PC-3 (cell line): ENCODE data around the gene CAB39L. TPM values are rescaled to one million over a fixed set of nuclear protein-coding genes. Genes with fewer than 3 reads are reported as not detected.

ENCODE experiments used
- ATAC-seq: fragments of 200-7000 bp; cut with Tn5 transposase; 2 replicates; pipeline ENCODE4 v1.9.1; 2020; ENCODE audit warnings: mild to moderate bottlenecking, moderate library complexity
- BruUV-seq: library from RNA; stranded (reverse); fragments of 400-500 nt; replicated peaks from 2 replicates; lab custom pipeline; 2021; lab: Mats Ljungman, UMichigan
- CTCF ChIA-PET: fragments of 300-600 bp; sonication (Branson Sonifier 250); formaldehyde crosslinking; loops from one replicate; lab custom pipeline; 2022; ENCODE audit warnings: antibody characterized with exemption; lab: Charles Lee
- POLR2A ChIA-PET: fragments of 300-600 bp; sonication (Branson Sonifier 250); formaldehyde crosslinking; loops from one replicate; lab custom pipeline; 2022; ENCODE audit warnings: antibody characterized with exemption; ENCODE audit not compliant: unreplicated experiment; lab: Charles Lee
- DNase-seq: peaks from one replicate; pipeline ENCODE4 v3.0.0-alpha.2; 2015
- H2AFZ ChIP-seq: fragments of 300-600 bp; sonication (generic); 2 replicates; pipeline ENCODE4 v1.6.0; 2016; ENCODE audit warnings: antibody characterized with exemption, low read length
- H3F3A ChIP-seq: fragments of 300-600 bp; sonication (generic); one replicate; pipeline ENCODE4 v1.6.0; 2017; ENCODE audit warnings: antibody characterized with exemption, low read length, control low read depth, mild to moderate bottlenecking; ENCODE audit not compliant: unreplicated experiment
- H3K27ac ChIP-seq: fragments of 300-600 bp; sonication (generic); 2 replicates; pipeline ENCODE4 v1.5.1; 2016; ENCODE audit warnings: mild to moderate bottlenecking, low read length
- H3K27me3 ChIP-seq: fragments of 300-600 bp; sonication (generic); 2 replicates; pipeline ENCODE4 v1.6.1; 2016; ENCODE audit warnings: low read length, mixed read lengths
- H3K36me3 ChIP-seq: fragments of 300-600 bp; sonication (generic); 2 replicates; pipeline ENCODE4 v1.6.1; 2016; ENCODE audit warnings: low read depth, mixed run types, low read length, mixed read lengths
- H3K4me1 ChIP-seq: fragments of 300-600 bp; sonication (generic); 2 replicates; pipeline ENCODE4 v1.5.1; 2016; ENCODE audit warnings: low read length; ENCODE audit not compliant: insufficient read depth
- H3K4me2 ChIP-seq: fragments of 300-600 bp; sonication (generic); 2 replicates; pipeline ENCODE4 v1.6.0; 2016; ENCODE audit warnings: low read length
- H3K4me3 ChIP-seq: fragments of 300-600 bp; sonication (generic); 2 replicates; pipeline ENCODE4 v1.5.1; 2016; ENCODE audit warnings: mild to moderate bottlenecking, low read length, mixed read lengths
- H3K79me2 ChIP-seq: fragments of 300-600 bp; sonication (generic); 2 replicates; pipeline ENCODE4 v1.6.1; 2017; ENCODE audit warnings: low read length, mixed read lengths
- H3K9ac ChIP-seq: fragments of 300-600 bp; sonication (generic); 2 replicates; pipeline ENCODE4 v1.6.0; 2016; ENCODE audit warnings: mild to moderate bottlenecking, low read length
- H3K9me2 ChIP-seq: fragments of 300-600 bp; sonication (generic); replicated peaks from 2 replicates; pipeline ENCODE4 v1.6.1; 2016; ENCODE audit warnings: mixed run types, low read length, mixed read lengths
- H3K9me3 ChIP-seq: fragments of 300-600 bp; sonication (generic); 2 replicates; pipeline ENCODE4 v1.6.1; 2016; ENCODE audit warnings: low read length, mixed read lengths
- H4K20me1 ChIP-seq: fragments of 300-600 bp; sonication (generic); 2 replicates; pipeline ENCODE4 v1.6.1; 2016; ENCODE audit warnings: low read length, mixed read lengths
- EZH2 ChIP-seq: fragments of 300-600 bp; sonication (generic); IDR thresholded peaks from one replicate; pipeline ENCODE4 v1.6.1; 2017; ENCODE audit warnings: antibody characterized with exemption, mild to moderate bottlenecking, low read length; ENCODE audit not compliant: unreplicated experiment
- EZH2phosphoT487 ChIP-seq: fragments of 300-600 bp; sonication (generic); IDR thresholded peaks from 2 replicates; pipeline ENCODE4 v1.6.1; 2018; ENCODE audit warnings: mild to moderate bottlenecking, antibody characterized with exemption, low read length, borderline replicate concordance
- intact Hi-C: fragments of 100-400 bp; cut with micrococcal nuclease; formaldehyde crosslinking; loops from 2 replicates; pipeline ENCODE4 v1.9.0; 2023
- total RNA-seq: library from RNA; depleted of rRNA; stranded (reverse); fragments of >200 nt; gene quantifications from 2 replicates; pipeline ENCODE4 v1.2.3, GENCODE V29; 2014
- TF ChIP-seq, protein P1 (sequence below): fragments of 300-600 bp; sonication (generic); conservative IDR thresholded peaks from 2 replicates; pipeline ENCODE4 v1.5.1; 2017; ENCODE audit warnings: antibody characterized with exemption, low read depth, mild to moderate bottlenecking, low read length

The CAB39L gene
- total RNA-seq, 1 experiment from 2014 or later: 1.8 TPM

DNA sequence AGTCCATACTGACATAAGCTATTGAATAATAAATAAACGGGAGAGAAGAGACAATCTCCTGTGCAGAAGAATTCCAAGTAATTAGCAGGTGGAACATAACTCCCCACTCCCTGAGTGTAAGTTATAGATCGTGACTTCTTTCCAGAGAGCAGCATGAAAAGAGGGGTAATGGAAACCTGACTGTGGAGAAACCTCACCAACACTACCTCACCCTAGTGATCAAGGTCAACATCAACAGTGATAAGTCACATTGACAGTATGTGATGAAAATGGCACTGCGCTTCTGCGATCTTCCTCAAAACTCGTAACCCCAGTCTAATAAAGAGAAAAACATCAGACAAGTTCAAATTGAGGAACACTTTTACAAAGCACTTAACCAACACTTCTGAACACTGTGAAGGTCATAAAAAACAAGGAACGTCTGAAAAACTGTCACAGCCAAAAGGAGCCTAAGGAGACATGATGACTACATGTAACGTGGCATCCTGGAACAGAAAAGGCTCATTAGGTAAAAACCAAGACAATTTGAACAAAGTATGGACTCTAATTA lies 19.8 kb downstream of the CAB39L start:
- H3F3A ChIP-seq: no peaks in the 10 kb centered on the region
- H3K9ac ChIP-seq: no peak overlapping the region
- no peaks in the 10 kb centered on the region for H3K9me3 ChIP-seq
- no peak overlapping the region for H3K4me2 ChIP-seq
- H3K4me3 ChIP-seq: no peak overlapping the region
- H2AFZ ChIP-seq: no peak overlapping the region
- no peaks in the 10 kb centered on the region for H3K27me3 ChIP-seq
- intact Hi-C loops: no loop called here
- ChIA-PET CTCF (no interaction called here), POLR2A (no interaction called here)
- no peak for TF ChIP-seq EZH2
- no peak for TF ChIP-seq EZH2phosphoT487
- TF ChIP-seq, protein P1, sequence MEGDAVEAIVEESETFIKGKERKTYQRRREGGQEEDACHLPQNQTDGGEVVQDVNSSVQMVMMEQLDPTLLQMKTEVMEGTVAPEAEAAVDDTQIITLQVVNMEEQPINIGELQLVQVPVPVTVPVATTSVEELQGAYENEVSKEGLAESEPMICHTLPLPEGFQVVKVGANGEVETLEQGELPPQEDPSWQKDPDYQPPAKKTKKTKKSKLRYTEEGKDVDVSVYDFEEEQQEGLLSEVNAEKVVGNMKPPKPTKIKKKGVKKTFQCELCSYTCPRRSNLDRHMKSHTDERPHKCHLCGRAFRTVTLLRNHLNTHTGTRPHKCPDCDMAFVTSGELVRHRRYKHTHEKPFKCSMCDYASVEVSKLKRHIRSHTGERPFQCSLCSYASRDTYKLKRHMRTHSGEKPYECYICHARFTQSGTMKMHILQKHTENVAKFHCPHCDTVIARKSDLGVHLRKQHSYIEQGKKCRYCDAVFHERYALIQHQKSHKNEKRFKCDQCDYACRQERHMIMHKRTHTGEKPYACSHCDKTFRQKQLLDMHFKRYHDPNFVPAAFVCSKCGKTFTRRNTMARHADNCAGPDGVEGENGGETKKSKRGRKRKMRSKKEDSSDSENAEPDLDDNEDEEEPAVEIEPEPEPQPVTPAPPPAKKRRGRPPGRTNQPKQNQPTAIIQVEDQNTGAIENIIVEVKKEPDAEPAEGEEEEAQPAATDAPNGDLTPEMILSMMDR: no peak
- ATAC-seq: no peak
- H3K9me2 ChIP-seq: no peaks in the 10 kb centered on the region
- BruUV-seq: no TSS peak
- no peak for DNase-seq
- no peaks in the 10 kb centered on the region for H4K20me1 ChIP-seq
- no peaks in the 10 kb centered on the region for H3K4me1 ChIP-seq
- H3K36me3 ChIP-seq: no peaks in the 10 kb centered on the region
- H3K79me2 ChIP-seq: no peaks in the 10 kb centered on the region
- H3K27ac ChIP-seq: no peak overlapping the region

DNA sequence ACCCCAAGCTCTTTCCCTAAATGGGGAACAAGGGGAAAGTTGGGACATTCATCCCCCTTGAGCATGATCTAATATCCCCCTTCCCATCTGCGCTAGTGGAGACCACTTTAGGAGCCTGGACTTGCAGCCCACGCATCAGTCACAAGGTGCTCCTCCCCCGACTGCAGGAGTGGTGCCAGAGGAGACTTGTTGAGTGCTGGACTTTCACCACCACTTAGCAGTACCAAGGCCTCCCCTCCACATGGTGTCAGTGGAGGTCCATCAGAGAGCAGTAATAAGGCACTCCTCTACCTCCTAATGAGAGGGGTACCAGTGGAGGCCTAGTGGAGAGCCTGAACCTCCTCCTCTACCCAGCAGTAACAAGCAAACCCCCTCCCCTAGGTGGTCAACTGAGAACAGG lies 22.5 kb downstream of the CAB39L start:
- Histone ChIP-seq H3K27me3 (no peaks in the 10 kb centered on the region), H3F3A (no peaks in the 10 kb centered on the region), H3K79me2 (no peaks in the 10 kb centered on the region), H3K4me1 (no peaks in the 10 kb centered on the region), H3K27ac (no peak overlapping the region), H3K9ac (no peak overlapping the region), H3K4me2 (no peak overlapping the region), H2AFZ (no peak overlapping the region), H3K9me2 (no peaks in the 10 kb centered on the region), H3K9me3 (no peaks in the 10 kb centered on the region), H3K36me3 (no peaks in the 10 kb centered on the region), H4K20me1 (no peaks in the 10 kb centered on the region), H3K4me3 (no peak overlapping the region)
- CTCF ChIA-PET: no interaction called here
- POLR2A ChIA-PET: no interaction called here
- TF ChIP-seq EZH2phosphoT487 (no peak), EZH2 (no peak)
- TF ChIP-seq, protein P1: peak; percentile 46
- DNase-seq: peak; percentile 29
- intact Hi-C loops: no loop called here
- peak; percentile 60; the same call in 1 of the 2 replicates for ATAC-seq
- no TSS peak for BruUV-seq

DNA sequence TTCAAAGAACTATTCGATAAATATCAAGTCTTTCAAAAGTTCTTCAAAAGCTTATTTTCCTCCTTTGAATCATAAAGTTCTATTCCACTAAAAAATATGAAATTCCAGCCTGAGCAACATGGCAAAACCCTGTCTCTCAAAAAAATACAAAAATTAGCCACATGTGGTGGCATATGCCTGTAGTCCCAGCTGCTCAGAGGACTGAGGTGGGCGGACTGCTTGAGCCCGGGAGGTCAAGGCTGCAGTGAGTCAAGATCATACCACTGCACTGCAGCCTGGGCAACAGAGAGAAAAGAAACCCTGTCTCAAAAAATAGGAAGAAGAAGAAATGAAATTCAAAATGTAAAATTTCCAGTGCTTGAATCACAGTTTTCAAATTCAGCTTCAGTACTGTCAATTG lies 24.6 kb downstream of the CAB39L start:
- BruUV-seq: no TSS peak
- Histone ChIP-seq H3K9me3 (no peaks in the 10 kb centered on the region), H3K9me2 (no peaks in the 10 kb centered on the region), H4K20me1 (no peaks in the 10 kb centered on the region), H3K4me3 (no peak overlapping the region), H3K36me3 (no peaks in the 10 kb centered on the region), H3K4me1 (no peaks in the 10 kb centered on the region), H3K79me2 (no peaks in the 10 kb centered on the region), H3K4me2 (no peak overlapping the region), H3K27ac (no peak overlapping the region), H3K9ac (no peak overlapping the region), H2AFZ (no peak overlapping the region), H3F3A (no peaks in the 10 kb centered on the region), H3K27me3 (no peaks in the 10 kb centered on the region)
- TF ChIP-seq EZH2 (no peak), EZH2phosphoT487 (no peak)
- TF ChIP-seq, protein P1: no peak
- intact Hi-C loops: no loop called here
- ChIA-PET CTCF (no interaction called here), POLR2A (no interaction called here)
- no peak for ATAC-seq
- DNase-seq: no peak
